ENCODE measurements around the gene ADIPOR2.

Gene ADIPOR2

GRCh38 chr12:1646569-1647284, 44.1 kb upstream of the ADIPOR2 start:
- H3K4me3 ChIP-seq (ENCODE audit: low read length): no peak overlapping the region
- TF ChIP-seq, protein P1, sequence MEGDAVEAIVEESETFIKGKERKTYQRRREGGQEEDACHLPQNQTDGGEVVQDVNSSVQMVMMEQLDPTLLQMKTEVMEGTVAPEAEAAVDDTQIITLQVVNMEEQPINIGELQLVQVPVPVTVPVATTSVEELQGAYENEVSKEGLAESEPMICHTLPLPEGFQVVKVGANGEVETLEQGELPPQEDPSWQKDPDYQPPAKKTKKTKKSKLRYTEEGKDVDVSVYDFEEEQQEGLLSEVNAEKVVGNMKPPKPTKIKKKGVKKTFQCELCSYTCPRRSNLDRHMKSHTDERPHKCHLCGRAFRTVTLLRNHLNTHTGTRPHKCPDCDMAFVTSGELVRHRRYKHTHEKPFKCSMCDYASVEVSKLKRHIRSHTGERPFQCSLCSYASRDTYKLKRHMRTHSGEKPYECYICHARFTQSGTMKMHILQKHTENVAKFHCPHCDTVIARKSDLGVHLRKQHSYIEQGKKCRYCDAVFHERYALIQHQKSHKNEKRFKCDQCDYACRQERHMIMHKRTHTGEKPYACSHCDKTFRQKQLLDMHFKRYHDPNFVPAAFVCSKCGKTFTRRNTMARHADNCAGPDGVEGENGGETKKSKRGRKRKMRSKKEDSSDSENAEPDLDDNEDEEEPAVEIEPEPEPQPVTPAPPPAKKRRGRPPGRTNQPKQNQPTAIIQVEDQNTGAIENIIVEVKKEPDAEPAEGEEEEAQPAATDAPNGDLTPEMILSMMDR (conservative IDR thresholded peaks at IDR 0.05; ENCODE audit: low read depth, low read length): no peak
- DNase-seq (ENCODE audit: low read depth): no peak

DNA sequence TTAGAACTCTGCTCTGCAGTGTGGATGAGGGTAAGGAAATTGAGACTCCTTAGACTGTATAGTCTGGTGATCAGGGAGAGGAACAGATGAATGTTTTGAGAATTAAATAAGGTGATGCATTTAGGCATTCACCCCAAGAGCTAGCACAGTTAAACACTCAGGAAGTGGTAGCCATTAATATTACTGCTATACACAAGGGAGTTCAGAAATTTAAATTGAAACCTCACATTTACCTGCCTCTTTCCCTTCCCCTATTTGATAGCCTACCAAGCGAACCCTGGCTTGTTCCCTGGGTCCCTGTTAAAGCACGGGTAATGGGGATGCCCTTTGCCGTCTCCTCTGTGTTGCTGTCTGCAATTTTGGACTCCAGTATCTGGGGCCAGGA, 43.6 kb upstream of the ADIPOR2 start:
- TF ChIP-seq, protein P1 (conservative IDR thresholded peaks at IDR 0.05; ENCODE audit: low read depth, low read length): no peak
- no peak overlapping the region for H3K4me3 ChIP-seq (ENCODE audit: low read length)
- no peak for DNase-seq (ENCODE audit: low read depth)

DNA sequence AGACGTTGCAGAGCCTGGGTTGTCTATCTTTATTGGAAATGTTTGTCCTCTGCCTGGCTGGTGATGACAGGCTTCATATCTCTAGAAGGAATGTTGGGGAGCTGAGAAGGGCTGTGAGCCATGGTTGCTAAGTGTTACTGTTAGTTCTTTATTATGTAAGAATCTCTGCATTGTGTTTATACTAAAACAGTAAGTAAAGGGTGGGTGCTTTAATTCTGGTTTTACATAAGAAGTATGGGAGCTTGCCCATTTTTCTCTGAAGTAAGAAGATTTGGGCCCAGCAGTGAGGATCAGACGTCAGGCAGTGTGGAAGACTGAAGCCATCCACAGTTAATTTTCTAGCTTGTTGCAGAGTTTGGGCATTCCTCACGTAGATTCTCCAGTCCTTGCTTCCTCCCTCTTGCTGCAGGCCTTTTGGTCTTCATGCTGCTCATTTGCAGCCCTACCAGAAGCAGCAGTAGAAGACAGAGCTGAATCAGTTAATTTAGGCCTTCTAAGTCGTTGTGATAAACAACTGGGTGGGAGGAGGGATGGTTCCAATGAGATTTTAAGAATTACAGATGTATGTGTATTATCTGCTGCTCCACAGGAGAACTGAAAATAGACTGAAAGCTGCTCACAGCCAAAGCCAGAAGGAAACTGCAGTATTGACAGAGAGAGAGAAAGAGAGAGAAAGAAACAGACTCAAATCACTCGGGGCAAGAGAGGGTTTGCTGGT, 40.5 kb upstream of the ADIPOR2 start:
- TF ChIP-seq, protein P1 (conservative IDR thresholded peaks at IDR 0.05; ENCODE audit: low read depth, low read length): no peak
- DNase-seq (ENCODE audit: low read depth): no peak
- H3K4me3 ChIP-seq (ENCODE audit: low read length): no peak overlapping the region

DNA sequence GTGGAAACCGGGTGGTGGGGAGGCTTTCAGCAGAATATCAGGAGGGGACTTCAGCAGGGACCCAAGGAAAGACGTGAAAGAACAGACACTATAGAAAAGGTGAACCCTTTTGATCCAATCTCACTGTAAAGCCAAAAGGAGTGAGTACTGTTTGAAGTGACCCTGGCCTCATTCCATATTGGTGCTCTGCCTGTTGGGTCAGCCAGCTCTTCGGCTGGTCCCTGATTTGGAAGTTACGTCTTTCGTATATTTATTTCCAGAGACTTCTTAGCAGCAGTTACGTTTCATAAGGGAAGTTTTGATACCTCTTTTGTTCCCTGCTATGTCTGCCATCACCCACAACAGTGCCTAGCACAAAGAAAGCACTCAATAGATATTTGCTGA, 39.9 kb upstream of the ADIPOR2 start:
- DNase-seq (ENCODE audit: low read depth): no peak
- TF ChIP-seq, protein P1 (conservative IDR thresholded peaks at IDR 0.05; ENCODE audit: low read depth, low read length): no peak
- H3K4me3 ChIP-seq (ENCODE audit: low read length): no peak overlapping the region

DNA sequence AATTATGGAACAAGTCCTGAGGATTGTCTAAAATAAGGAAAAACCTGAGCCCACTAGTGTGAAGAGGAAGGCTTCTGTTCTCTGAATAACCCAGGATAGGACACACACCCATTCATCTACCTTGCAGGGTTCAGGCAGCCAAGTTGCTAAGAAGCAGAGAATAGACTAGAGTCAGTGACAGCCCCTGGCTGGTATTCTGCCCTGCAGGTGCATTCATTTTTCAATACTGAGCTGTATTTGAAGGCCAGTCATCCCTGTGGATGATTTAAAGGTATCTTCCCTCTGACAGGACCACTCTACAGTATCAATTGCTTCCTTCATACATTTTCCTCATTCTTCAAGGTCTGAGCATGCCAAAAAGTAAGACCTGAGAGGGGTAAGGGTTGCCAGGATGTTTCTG, 38.9 kb upstream of the ADIPOR2 start:
- no peak overlapping the region for H3K4me3 ChIP-seq (ENCODE audit: low read length)
- DNase-seq (ENCODE audit: low read depth): no peak
- TF ChIP-seq, protein P1 (conservative IDR thresholded peaks at IDR 0.05; ENCODE audit: low read depth, low read length): no peak

GRCh38 chr12:1655225-1655788, 35.6 kb upstream of the ADIPOR2 start:
- TF ChIP-seq, protein P1 (conservative IDR thresholded peaks at IDR 0.05; ENCODE audit: low read depth, low read length): no peak
- no peak overlapping the region for H3K4me3 ChIP-seq (ENCODE audit: low read length)
- no peak for DNase-seq (ENCODE audit: low read depth)
